SK-N-SH (cell line): ENCODE data around the gene DLG2. TPM values are rescaled to one million over a fixed set of nuclear protein-coding genes. Genes with fewer than 3 reads are reported as not detected.

ENCODE experiments used
- CTCF ChIA-PET: fragments of 300-600, 350-600 bp; formaldehyde crosslinking; extraction: SDS; loops from one replicate; lab custom pipeline; 2021; lab: Yijun Ruan, JAX
- POLR2A ChIA-PET: fragments of 350-600 bp; sonication (Branson Sonifier 250); formaldehyde crosslinking; extraction: SDS; loops from one replicate; lab custom pipeline; 2020; ENCODE audit warnings: antibody characterized with exemption, inconsistent platforms; lab: Yijun Ruan, JAX
- DNase-seq: peaks from one replicate; pipeline ENCODE4 v3.0.0; 2012
- H2AFZ ChIP-seq: fragments of 200-600 bp; sonication (generic); 2 replicates; pipeline ENCODE4 v1.8.1; 2016; ENCODE audit warnings: antibody characterized with exemption, mild to moderate bottlenecking, low read depth
- H3F3A ChIP-seq: fragments of 200-600 bp; sonication (generic); replicated peaks from 2 replicates; pipeline ENCODE3; 2016; ENCODE audit warnings: antibody characterized with exemption, mild to moderate bottlenecking; ENCODE audit not compliant: insufficient read depth
- H3K27ac ChIP-seq, 2 experiments: fragments of 200-500 bp in 1 of 2; fragments of 200-600 bp in 1 of 2; sonication (Bioruptor generic) in 1 of 2; sonication (generic), shearing (Covaris generic) in 1 of 2; 2 replicates each; pipeline versions ENCODE4 v1.5.1 to v1.6.1; 2014 to 2016; ENCODE audit warnings: low read depth in 2 of 2, inconsistent platforms in 1 of 2, low read length in 1 of 2, mild to moderate bottlenecking in 1 of 2, mixed read lengths in 1 of 2
- H3K27me3 ChIP-seq: fragments of 200-600 bp; sonication (generic), shearing (Covaris generic); 2 replicates; pipeline ENCODE4 v1.6.1; 2016; ENCODE audit warnings: mixed run types; ENCODE audit not compliant: insufficient read depth
- H3K36me3 ChIP-seq, 2 experiments: fragments of 200-500 bp in 1 of 2; fragments of 200-600 bp in 1 of 2; sonication (Bioruptor generic) in 1 of 2; sonication (generic) in 1 of 2; replicated peaks in 1 of 2; 2 replicates each; pipeline versions ENCODE3 to v1.5.1; 2014 to 2016; ENCODE audit warnings: low read length in 1 of 2, mild to moderate bottlenecking in 1 of 2; ENCODE audit not compliant: insufficient read depth in 2 of 2, control insufficient read depth in 1 of 2
- H3K4me1 ChIP-seq, 2 experiments: fragments of 200-500 bp in 1 of 2; fragments of 200-600 bp in 1 of 2; sonication (Bioruptor generic) in 1 of 2; sonication (generic), shearing (Covaris generic) in 1 of 2; 2 replicates each; pipeline versions ENCODE4 v1.5.1 to v1.6.1; 2014 to 2016; ENCODE audit warnings: low read depth in 1 of 2, low read length in 1 of 2, mixed run types in 1 of 2; ENCODE audit not compliant: insufficient read depth in 2 of 2, control insufficient read depth in 1 of 2
- H3K4me2 ChIP-seq: fragments of 200-600 bp; sonication (generic), shearing (Covaris generic); 2 replicates; pipeline ENCODE4 v1.6.1; 2017; ENCODE audit warnings: mixed run types
- H3K4me3 ChIP-seq, 2 experiments: fragments of 200-500 bp in 1 of 2; fragments of 200-600 bp in 1 of 2; sonication (Bioruptor generic) in 1 of 2; sonication (generic), shearing (Covaris generic) in 1 of 2; 2 replicates each; pipeline versions ENCODE4 v1.5.1 to v1.8.1; 2014 to 2016; ENCODE audit warnings: low read depth in 2 of 2, inconsistent platforms in 1 of 2, low read length in 1 of 2, mild to moderate bottlenecking in 1 of 2, mixed read lengths in 1 of 2, moderate library complexity in 1 of 2
- H3K79me2 ChIP-seq: fragments of 200-600 bp; sonication (generic); 2 replicates; pipeline ENCODE4 v1.8.1; 2017; ENCODE audit warnings: mild to moderate bottlenecking; ENCODE audit not compliant: insufficient read depth
- H3K9ac ChIP-seq: fragments of 200-600 bp; sonication (generic); 2 replicates; pipeline ENCODE4 v1.6.1; 2017; ENCODE audit warnings: mixed run types
- H3K9me2 ChIP-seq: fragments of 200-600 bp; sonication (generic); 2 replicates; pipeline ENCODE4 v1.6.1; 2017; ENCODE audit warnings: mixed run types
- H3K9me3 ChIP-seq: fragments of 200-600 bp; sonication (generic); 2 replicates; pipeline ENCODE4 v1.6.1; 2017; ENCODE audit warnings: mixed run types, mild to moderate bottlenecking, moderate library complexity
- H4K20me1 ChIP-seq: fragments of 200-600 bp; sonication (generic); 2 replicates; pipeline ENCODE4 v1.6.1; 2017; ENCODE audit warnings: mild to moderate bottlenecking, mixed run types; ENCODE audit not compliant: insufficient read depth
- CHD2 ChIP-seq: fragments of 150-350 bp; IDR thresholded peaks from 2 replicates; pipeline ENCODE4 v1.6.1; 2018; ENCODE audit warnings: low read length; ENCODE audit not compliant: partially characterized antibody
- ELF1 ChIP-seq: IDR thresholded peaks from 2 replicates; pipeline ENCODE4 v1.4.0; 2012
- FOSL2 ChIP-seq: IDR thresholded peaks from 2 replicates; pipeline ENCODE4 v1.4.0; 2012; ENCODE audit warnings: low read depth, mild to moderate bottlenecking, moderate library complexity, borderline replicate concordance
- GABPA ChIP-seq: IDR thresholded peaks from 2 replicates; pipeline ENCODE4 v1.4.0; 2012; ENCODE audit warnings: low read depth, mild to moderate bottlenecking
- GATA2 ChIP-seq: sonication (generic); formaldehyde crosslinking; IDR thresholded peaks from 2 replicates; pipeline ENCODE4 v1.5.0; 2020; ENCODE audit warnings: mild to moderate bottlenecking, missing genetic modification reagents
- MEF2A ChIP-seq: IDR thresholded peaks from 2 replicates; pipeline ENCODE4 v1.4.0; 2012; ENCODE audit warnings: low read depth, borderline replicate concordance
- NFIC ChIP-seq: IDR thresholded peaks from 2 replicates; pipeline ENCODE4 v1.4.0; 2012; ENCODE audit warnings: borderline replicate concordance
- POLR2AphosphoS5 ChIP-seq: IDR thresholded peaks from 2 replicates; pipeline ENCODE4 v1.6.1; 2012; ENCODE audit warnings: low read depth, low read length
- RFX5 ChIP-seq: IDR thresholded peaks from 2 replicates; pipeline ENCODE4 v1.6.1; 2012; ENCODE audit warnings: mild to moderate bottlenecking, improper control_type of control experiment, low read length
- SIN3A ChIP-seq: IDR thresholded peaks from 2 replicates; pipeline ENCODE4 v1.6.1; 2012; ENCODE audit warnings: low read depth, mild to moderate bottlenecking, low read length, moderate library complexity, borderline replicate concordance
- TCF12 ChIP-seq: IDR thresholded peaks from 2 replicates; pipeline ENCODE4 v1.4.0; 2012
- YY1 ChIP-seq: IDR thresholded peaks from 2 replicates; pipeline ENCODE4 v1.4.0; 2012; ENCODE audit warnings: low read depth, mild to moderate bottlenecking
- WGBS: methylation state at CpG from one replicate; pipeline ENCODE4 v1.1.6; 2017; ENCODE audit warnings: low lambda C conversion rate; 5-methylcytosine and 5-hydroxymethylcytosine counted together
- polyA plus RNA-seq, 3 experiments: library from polyadenylated mRNA; depleted of rRNA; stranded (reverse); fragments of >200 nt; gene quantifications; 2 replicates each; pipeline ENCODE4 v1.2.3, GENCODE V29; 2012
- TF ChIP-seq, protein P1 (sequence below): IDR thresholded peaks from 2 replicates; pipeline ENCODE4 v1.6.1; 2012; ENCODE audit warnings: mild to moderate bottlenecking, low read depth, low read length, moderate library complexity
- TF ChIP-seq, protein P2 (sequence below): IDR thresholded peaks from 2 replicates; pipeline ENCODE4 v1.4.0; 2012; ENCODE audit warnings: low read depth, borderline replicate concordance
- TF ChIP-seq, protein P3 (sequence below): fragments of 150-350 bp; IDR thresholded peaks from 2 replicates; pipeline ENCODE4 v1.6.1; 2017; ENCODE audit warnings: antibody characterized with exemption, low read length, low read depth, borderline replicate concordance
- TF ChIP-seq, protein P4 (sequence below): fragments of 200-600 bp; sonication (generic); IDR thresholded peaks from 2 replicates; pipeline ENCODE4 v1.6.1; 2017; ENCODE audit warnings: antibody characterized with exemption, mild to moderate bottlenecking, moderate library complexity
- TF ChIP-seq, protein P5 (sequence below): fragments of 150-350 bp; IDR thresholded peaks from 2 replicates; pipeline ENCODE4 v1.6.1; 2016; ENCODE audit warnings: mild to moderate bottlenecking, low read depth, low read length

DLG2 gene
- polyA plus RNA-seq, 1 of the 3 experiments (the other 2 are of a cell fraction), result 0.21 TPM

DNA sequence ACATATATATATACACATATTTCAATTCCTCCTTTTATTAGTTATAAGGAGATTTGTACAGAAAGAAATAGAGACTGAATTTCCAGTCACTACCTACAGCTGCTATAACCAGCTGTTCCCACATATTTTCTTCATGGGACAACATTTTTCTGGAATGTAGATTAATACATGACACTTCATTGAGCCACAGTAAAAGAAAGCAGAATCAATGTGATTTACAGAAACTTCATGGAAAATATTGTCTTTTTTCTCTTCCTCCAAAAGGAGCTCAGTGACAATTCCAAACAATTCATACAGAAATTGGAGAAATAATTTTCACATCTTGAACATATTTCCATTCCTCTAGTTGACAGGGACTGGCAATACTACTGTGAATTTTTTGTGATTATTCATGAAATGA, 249.2 kb downstream of the DLG2 start:
- ChIA-PET POLR2A (no interaction called here), CTCF (interaction anchor here (1.0 kb wide), 1 partner anchor 10 kb away, joined by 3 read pairs; no protein-coding TSS in a partner anchor)
- Histone ChIP-seq H3K4me1 (no peaks in the 10 kb centered on the region), H3F3A (no peaks in the 10 kb centered on the region), H3K4me2 (no peak overlapping the region), H3K9ac (no peak overlapping the region), H3K4me3 (no peak overlapping the region), H3K27ac (no peak overlapping the region), H2AFZ (no peak overlapping the region), H3K9me2 (no peaks in the 10 kb centered on the region), H4K20me1 (no peaks in the 10 kb centered on the region), H3K27me3 (no peaks in the 10 kb centered on the region), H3K36me3 (no peaks in the 10 kb centered on the region), H3K9me3 (no peaks in the 10 kb centered on the region), H3K79me2 (no peaks in the 10 kb centered on the region)
- no peak for TF ChIP-seq CHD2
- TF ChIP-seq, protein P1, sequence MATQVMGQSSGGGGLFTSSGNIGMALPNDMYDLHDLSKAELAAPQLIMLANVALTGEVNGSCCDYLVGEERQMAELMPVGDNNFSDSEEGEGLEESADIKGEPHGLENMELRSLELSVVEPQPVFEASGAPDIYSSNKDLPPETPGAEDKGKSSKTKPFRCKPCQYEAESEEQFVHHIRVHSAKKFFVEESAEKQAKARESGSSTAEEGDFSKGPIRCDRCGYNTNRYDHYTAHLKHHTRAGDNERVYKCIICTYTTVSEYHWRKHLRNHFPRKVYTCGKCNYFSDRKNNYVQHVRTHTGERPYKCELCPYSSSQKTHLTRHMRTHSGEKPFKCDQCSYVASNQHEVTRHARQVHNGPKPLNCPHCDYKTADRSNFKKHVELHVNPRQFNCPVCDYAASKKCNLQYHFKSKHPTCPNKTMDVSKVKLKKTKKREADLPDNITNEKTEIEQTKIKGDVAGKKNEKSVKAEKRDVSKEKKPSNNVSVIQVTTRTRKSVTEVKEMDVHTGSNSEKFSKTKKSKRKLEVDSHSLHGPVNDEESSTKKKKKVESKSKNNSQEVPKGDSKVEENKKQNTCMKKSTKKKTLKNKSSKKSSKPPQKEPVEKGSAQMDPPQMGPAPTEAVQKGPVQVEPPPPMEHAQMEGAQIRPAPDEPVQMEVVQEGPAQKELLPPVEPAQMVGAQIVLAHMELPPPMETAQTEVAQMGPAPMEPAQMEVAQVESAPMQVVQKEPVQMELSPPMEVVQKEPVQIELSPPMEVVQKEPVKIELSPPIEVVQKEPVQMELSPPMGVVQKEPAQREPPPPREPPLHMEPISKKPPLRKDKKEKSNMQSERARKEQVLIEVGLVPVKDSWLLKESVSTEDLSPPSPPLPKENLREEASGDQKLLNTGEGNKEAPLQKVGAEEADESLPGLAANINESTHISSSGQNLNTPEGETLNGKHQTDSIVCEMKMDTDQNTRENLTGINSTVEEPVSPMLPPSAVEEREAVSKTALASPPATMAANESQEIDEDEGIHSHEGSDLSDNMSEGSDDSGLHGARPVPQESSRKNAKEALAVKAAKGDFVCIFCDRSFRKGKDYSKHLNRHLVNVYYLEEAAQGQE, result no peak
- no peak for TF ChIP-seq FOSL2
- no peak for TF ChIP-seq POLR2AphosphoS5
- no peak for TF ChIP-seq SIN3A
- TF ChIP-seq, protein P2, sequence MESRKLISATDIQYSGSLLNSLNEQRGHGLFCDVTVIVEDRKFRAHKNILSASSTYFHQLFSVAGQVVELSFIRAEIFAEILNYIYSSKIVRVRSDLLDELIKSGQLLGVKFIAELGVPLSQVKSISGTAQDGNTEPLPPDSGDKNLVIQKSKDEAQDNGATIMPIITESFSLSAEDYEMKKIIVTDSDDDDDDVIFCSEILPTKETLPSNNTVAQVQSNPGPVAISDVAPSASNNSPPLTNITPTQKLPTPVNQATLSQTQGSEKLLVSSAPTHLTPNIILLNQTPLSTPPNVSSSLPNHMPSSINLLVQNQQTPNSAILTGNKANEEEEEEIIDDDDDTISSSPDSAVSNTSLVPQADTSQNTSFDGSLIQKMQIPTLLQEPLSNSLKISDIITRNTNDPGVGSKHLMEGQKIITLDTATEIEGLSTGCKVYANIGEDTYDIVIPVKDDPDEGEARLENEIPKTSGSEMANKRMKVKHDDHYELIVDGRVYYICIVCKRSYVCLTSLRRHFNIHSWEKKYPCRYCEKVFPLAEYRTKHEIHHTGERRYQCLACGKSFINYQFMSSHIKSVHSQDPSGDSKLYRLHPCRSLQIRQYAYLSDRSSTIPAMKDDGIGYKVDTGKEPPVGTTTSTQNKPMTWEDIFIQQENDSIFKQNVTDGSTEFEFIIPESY, result no peak
- TF ChIP-seq YY1, result no peak
- TF ChIP-seq, protein P3, sequence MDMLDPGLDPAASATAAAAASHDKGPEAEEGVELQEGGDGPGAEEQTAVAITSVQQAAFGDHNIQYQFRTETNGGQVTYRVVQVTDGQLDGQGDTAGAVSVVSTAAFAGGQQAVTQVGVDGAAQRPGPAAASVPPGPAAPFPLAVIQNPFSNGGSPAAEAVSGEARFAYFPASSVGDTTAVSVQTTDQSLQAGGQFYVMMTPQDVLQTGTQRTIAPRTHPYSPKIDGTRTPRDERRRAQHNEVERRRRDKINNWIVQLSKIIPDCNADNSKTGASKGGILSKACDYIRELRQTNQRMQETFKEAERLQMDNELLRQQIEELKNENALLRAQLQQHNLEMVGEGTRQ, result no peak
- TF ChIP-seq GATA2, result no peak
- TF ChIP-seq RFX5, result no peak
- no peak for TF ChIP-seq NFIC
- DNase-seq, result no peak

DNA sequence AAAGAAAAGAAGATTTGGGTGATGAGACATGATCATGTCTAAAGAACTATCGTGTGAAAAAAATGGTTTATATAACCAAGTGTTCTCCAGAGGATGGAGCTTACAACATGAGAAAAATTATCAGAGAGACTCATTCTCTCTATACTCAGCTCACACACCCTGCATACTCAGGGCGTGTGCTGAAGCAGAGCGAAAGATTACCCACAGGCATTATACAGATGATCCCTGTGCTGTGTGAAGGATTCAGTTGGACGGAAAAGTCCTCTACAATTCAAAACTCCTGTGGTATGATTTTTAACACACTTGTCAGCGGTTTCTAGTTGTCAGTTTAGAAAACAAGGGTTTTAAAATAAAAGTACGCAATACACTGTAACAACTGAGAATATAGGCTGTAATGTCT, 267.3 kb downstream of the DLG2 start:
- H3K9me2 ChIP-seq, result no peaks in the 10 kb centered on the region
- H3K27ac ChIP-seq, result no peak overlapping the region
- no peaks in the 10 kb centered on the region for H3F3A ChIP-seq
- H3K9ac ChIP-seq, result no peak overlapping the region
- ChIA-PET CTCF (no interaction called here), POLR2A (no interaction called here)
- WGBS, result 23% methylated on average over 6 of the region's 6 CpGs
- H3K79me2 ChIP-seq, result no peaks in the 10 kb centered on the region
- no peaks in the 10 kb centered on the region for H3K36me3 ChIP-seq
- no peaks in the 10 kb centered on the region for H4K20me1 ChIP-seq
- no peaks in the 10 kb centered on the region for H3K9me3 ChIP-seq
- H2AFZ ChIP-seq, result no peak overlapping the region
- DNase-seq, result no peak
- H3K4me2 ChIP-seq, result no peak overlapping the region
- H3K4me1 ChIP-seq, result no peaks in the 10 kb centered on the region
- no peaks in the 10 kb centered on the region for H3K27me3 ChIP-seq
- H3K4me3 ChIP-seq, result no peak overlapping the region
- TF ChIP-seq YY1 (no peak), GABPA (no peak), TCF12 (no peak), ELF1 (no peak), SIN3A (no peak), MEF2A (no peak)
- TF ChIP-seq, protein P4, sequence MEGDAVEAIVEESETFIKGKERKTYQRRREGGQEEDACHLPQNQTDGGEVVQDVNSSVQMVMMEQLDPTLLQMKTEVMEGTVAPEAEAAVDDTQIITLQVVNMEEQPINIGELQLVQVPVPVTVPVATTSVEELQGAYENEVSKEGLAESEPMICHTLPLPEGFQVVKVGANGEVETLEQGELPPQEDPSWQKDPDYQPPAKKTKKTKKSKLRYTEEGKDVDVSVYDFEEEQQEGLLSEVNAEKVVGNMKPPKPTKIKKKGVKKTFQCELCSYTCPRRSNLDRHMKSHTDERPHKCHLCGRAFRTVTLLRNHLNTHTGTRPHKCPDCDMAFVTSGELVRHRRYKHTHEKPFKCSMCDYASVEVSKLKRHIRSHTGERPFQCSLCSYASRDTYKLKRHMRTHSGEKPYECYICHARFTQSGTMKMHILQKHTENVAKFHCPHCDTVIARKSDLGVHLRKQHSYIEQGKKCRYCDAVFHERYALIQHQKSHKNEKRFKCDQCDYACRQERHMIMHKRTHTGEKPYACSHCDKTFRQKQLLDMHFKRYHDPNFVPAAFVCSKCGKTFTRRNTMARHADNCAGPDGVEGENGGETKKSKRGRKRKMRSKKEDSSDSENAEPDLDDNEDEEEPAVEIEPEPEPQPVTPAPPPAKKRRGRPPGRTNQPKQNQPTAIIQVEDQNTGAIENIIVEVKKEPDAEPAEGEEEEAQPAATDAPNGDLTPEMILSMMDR, result no peak
- TF ChIP-seq, protein P2, result no peak
- TF ChIP-seq, protein P5, sequence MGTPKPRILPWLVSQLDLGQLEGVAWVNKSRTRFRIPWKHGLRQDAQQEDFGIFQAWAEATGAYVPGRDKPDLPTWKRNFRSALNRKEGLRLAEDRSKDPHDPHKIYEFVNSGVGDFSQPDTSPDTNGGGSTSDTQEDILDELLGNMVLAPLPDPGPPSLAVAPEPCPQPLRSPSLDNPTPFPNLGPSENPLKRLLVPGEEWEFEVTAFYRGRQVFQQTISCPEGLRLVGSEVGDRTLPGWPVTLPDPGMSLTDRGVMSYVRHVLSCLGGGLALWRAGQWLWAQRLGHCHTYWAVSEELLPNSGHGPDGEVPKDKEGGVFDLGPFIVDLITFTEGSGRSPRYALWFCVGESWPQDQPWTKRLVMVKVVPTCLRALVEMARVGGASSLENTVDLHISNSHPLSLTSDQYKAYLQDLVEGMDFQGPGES, result no peak
